Choroid plexus epithelial cell (primary cell): ENCODE results near the gene AUTS2.

Experiments
- DNase-seq: peaks from one replicate; pipeline ENCODE4 v3.0.0-alpha.2; 2010; ENCODE audit warnings: low read depth
- H3K4me3 ChIP-seq: 2 replicates; pipeline ENCODE4 v1.5.1; 2011; ENCODE audit warnings: low read depth, mild to moderate bottlenecking, control low read depth, low read length, moderate library complexity
- TF ChIP-seq, protein P1 (sequence below): conservative IDR thresholded peaks from 2 replicates; pipeline ENCODE4 v1.5.1; 2011; ENCODE audit warnings: low read depth, mild to moderate bottlenecking, control low read depth, inconsistent platforms, low read length, moderate library complexity

Gene AUTS2

DNA sequence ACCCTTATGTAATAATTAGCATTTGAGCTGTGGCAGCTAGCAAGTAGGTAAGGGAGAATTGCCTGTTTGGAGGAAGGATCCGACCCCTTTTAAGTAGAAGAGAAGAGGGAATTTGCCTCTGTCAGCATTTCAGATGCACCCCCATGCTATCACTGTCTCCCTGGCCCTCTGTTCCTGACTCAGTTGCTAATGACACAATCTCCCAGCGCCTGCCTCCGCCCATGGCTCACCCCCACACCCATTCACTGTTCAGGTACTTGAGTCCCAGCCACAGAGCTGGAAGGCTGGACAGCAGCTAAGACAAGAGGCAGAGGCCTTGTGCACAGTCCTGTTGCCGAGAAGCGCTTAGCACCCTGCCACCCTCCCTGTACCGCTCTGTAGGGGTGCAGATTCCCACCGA lies 1021.4 kb downstream of the AUTS2 start:
- no peak for DNase-seq
- TF ChIP-seq, protein P1, sequence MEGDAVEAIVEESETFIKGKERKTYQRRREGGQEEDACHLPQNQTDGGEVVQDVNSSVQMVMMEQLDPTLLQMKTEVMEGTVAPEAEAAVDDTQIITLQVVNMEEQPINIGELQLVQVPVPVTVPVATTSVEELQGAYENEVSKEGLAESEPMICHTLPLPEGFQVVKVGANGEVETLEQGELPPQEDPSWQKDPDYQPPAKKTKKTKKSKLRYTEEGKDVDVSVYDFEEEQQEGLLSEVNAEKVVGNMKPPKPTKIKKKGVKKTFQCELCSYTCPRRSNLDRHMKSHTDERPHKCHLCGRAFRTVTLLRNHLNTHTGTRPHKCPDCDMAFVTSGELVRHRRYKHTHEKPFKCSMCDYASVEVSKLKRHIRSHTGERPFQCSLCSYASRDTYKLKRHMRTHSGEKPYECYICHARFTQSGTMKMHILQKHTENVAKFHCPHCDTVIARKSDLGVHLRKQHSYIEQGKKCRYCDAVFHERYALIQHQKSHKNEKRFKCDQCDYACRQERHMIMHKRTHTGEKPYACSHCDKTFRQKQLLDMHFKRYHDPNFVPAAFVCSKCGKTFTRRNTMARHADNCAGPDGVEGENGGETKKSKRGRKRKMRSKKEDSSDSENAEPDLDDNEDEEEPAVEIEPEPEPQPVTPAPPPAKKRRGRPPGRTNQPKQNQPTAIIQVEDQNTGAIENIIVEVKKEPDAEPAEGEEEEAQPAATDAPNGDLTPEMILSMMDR, result no peak

DNA sequence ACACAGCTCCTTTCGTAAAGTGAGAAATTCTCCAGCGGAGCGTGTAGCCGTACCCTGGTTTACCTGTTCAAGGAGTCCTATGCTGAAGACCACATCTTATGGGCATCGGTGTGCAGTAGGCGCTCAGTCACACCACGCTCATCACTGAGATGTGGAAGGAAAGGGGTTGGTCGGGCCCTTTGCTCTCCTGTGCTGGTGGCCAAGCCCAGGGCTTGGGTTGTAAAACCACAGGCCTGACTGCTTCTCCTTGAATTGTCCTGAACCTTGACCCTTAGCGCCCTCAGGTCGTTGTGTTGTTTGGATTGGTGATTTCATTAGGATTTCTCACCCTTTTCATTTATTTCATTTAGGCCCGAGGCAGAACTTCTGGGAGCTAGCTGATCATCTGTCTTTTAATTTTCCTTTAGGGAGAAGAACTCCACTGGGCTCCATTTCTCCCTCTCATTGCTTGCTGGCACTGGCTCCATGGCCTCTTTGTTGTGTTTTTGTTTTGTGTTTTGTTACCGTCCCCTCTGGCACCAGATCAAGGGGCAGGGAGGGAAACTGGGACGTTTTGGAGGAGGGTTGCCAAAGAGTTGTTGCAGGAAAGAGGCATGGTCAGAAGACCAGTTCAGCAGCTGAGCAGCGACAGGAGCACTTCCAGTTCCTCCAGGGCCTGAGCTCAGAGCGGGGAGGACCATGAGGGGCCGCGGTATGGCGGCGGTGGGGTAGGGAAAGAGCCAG lies 1022.2 kb downstream of the AUTS2 start:
- TF ChIP-seq, protein P1, result no peak
- H3K4me3 ChIP-seq, result no peak overlapping the region
- DNase-seq, result no peak

More for the DNA sequence above, 1021.4 kb downstream of the AUTS2 start:
- no peak overlapping the region for H3K4me3 ChIP-seq

DNA sequence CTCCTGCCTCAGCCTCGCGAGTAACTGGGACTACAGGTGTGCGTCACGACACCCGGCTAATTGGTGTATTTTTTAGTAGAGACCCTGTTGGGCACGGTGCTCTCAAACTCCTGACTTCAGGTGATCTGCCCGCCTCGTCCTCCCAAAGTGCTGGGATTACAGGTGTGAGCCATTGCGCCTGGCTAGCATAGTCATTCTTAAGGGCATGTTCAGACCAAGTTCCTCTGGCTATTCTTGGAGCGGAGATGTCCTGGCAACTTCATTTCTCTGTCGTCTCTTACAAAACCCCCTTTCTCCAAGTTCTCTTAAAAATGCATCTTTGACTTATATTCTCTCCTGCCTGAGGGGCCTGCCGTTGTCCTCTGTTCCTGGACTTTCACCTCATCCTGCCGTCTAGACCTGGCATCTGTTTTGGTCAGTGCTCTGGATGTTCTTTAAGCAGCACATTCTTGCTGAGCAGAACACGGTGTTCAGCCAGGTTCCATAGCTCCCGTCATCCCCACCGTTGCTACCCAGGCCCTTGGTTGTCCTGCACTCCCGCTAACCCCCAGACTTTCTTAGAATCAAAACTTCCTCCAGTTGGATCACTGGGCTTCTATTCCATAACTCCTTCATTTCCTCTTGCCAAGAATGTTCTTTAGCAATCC lies 1023.8 kb downstream of the AUTS2 start:
- TF ChIP-seq, protein P1, result no peak

DNA sequence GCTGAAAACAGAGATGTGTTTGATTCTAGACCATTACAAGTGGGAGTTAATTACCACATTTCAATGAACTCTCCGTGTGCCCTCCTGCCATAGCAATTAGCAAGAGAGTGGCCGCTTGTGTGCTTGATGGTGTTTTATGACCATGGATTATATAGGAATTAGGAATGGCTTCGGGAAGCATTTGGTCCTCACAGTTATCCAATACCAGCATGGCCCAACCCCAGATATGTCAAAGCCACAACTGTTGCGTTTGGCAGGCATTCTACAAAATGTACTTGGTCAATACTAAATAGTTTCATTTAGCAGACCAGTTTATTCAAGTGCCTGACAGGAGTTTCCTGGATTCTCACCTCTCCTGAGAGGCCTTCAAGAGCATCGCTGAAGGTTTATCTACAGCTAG lies 1024.7 kb downstream of the AUTS2 start:
- DNase-seq, result no peak
- TF ChIP-seq, protein P1, result no peak
- no peak overlapping the region for H3K4me3 ChIP-seq

More for the DNA sequence above, 1023.8 kb downstream of the AUTS2 start:
- no peak overlapping the region for H3K4me3 ChIP-seq
- DNase-seq, result no peak

DNA sequence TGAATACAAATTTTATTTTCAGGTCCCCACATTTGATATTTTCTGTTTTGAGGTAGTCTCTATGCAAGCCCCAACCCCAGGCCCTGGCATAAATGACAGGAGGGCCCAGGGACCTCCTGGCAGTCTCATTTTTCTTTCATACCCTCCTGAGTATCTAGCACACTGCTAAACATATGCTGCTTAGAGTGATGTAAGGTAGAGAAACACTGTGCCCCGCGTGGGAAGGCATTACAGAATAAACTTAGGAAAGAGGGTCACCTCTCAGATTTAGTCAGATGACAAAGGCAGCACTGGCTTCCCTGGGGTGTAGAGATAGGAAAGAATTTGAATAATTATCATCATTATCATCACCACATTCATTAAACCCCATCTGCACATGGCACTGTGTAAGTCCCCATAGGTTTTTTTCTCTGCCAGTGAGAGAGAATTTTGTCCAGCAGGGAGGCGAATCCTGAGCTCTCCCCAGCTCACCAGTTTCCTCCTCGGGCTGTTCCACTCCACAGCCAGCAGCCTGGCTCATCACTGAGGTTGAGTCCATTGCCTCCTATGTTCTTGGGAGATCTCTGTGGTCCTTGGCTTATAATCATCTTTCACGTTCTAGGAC lies 1026.3 kb downstream of the AUTS2 start:
- DNase-seq, result no peak
- H3K4me3 ChIP-seq, result no peak overlapping the region
- TF ChIP-seq, protein P1, result no peak

DNA sequence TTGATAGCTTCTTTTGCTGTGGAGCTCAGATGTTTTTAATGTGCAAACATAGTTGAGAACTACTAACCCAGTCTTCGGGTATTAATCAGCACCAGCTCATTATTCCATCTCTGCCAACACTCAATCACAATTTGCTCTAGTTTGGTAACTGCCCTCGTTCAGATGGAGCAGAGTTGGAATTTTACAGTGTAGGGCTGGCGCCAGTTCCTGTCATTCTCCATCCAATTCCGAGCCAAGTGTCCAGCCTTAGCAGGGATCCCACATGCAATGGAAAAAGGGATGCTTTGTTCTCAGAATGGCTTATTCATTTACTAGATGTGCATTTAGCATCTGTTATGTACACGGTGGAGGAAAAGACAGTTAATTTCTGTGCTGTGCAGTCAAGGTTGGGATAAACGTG lies 1029.2 kb downstream of the AUTS2 start:
- H3K4me3 ChIP-seq, result no peak overlapping the region
- TF ChIP-seq, protein P1, result no peak
- no peak for DNase-seq

DNA sequence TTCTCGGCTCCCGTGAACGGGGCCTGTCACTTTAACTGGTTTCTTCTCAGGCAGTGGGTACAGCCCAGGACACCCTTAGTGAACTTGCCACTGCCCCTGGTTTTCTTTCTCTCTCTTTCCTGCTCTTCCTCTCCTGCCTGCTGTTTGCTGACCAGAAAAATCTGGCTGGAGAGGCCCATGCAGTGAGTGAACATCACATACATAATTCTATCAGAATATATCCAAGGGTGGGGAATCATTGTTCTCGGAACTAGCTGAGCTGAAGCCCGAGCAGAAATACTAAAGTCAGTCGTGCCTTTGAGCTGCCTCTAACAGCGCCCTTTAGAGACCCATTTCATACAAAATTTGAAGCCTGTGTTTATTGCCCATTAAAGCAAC lies 1032.2 kb downstream of the AUTS2 start:
- H3K4me3 ChIP-seq, result no peak overlapping the region
- DNase-seq, result no peak
- TF ChIP-seq, protein P1, result no peak
